Progenitor cell of endocrine pancreas (in vitro differentiated cells): Measurements from ENCODE around the gene CCR3. TPM values are rescaled to one million over a fixed set of nuclear protein-coding genes. Genes with fewer than 3 reads are reported as not detected.

Experiments
- DNase-seq: peaks from one replicate; pipeline ENCODE4 v3.0.0; 2021; ENCODE audit warnings: low spot score; ENCODE audit not compliant: unreplicated experiment
- H3K27ac Mint-ChIP-seq: 2 replicates; pipeline ENCODE4 v1.8.0; 2021; ENCODE audit warnings: mild to moderate bottlenecking, moderate library complexity, mixed read lengths
- H3K27me3 Mint-ChIP-seq: 2 replicates; pipeline ENCODE4 v1.8.0; 2021; ENCODE audit warnings: mixed read lengths
- H3K36me3 Mint-ChIP-seq: 2 replicates; pipeline ENCODE4 v1.8.0; 2022; ENCODE audit warnings: mixed read lengths; ENCODE audit not compliant: insufficient read depth
- H3K4me1 Mint-ChIP-seq: 2 replicates; pipeline ENCODE4 v1.8.0; 2021; ENCODE audit warnings: low read depth, mixed read lengths
- H3K4me3 Mint-ChIP-seq: 2 replicates; pipeline ENCODE4 v1.8.0; 2021; ENCODE audit warnings: low read depth, mild to moderate bottlenecking, moderate library complexity, mixed read lengths
- H3K9me3 Mint-ChIP-seq: 2 replicates; pipeline ENCODE4 v1.8.0; 2021; ENCODE audit warnings: low read depth, mixed read lengths
- CTCF ChIP-seq: fragments of 200-600 bp; sonication (generic); IDR thresholded peaks from one replicate; pipeline ENCODE4 v1.5.0; 2021; ENCODE audit warnings: antibody characterized with exemption, mild to moderate bottlenecking; ENCODE audit not compliant: unreplicated experiment
- total RNA-seq: library from RNA; stranded (reverse); gene quantifications from 2 replicates; pipeline ENCODE4 v1.2.1, GENCODE V29; 2021

Gene CCR3
- total RNA-seq, 1 donor from 2014 or later = not detected

- Mint-ChIP-seq H3K27me3 (peaks cover 7% of the 10 kb centered on the region), H3K27ac (no peak overlapping the region), H3K9me3 (no peaks in the 10 kb centered on the region), H3K4me3 (no peak overlapping the region), H3K4me1 (no peaks in the 10 kb centered on the region), H3K36me3 (no peaks in the 10 kb centered on the region)
- no peak for DNase-seq
- no peak for TF ChIP-seq CTCF
These were observed 2.3 kb upstream of the CCR3 start for GRCh38 chr3:46239952-46240351.

- Mint-ChIP-seq H3K27ac (no peak overlapping the region), H3K4me1 (no peaks in the 10 kb centered on the region), H3K27me3 (peaks cover 3% of the 10 kb centered on the region), H3K4me3 (no peak overlapping the region), H3K9me3 (no peaks in the 10 kb centered on the region), H3K36me3 (no peaks in the 10 kb centered on the region)
- DNase-seq = no peak
- no peak for TF ChIP-seq CTCF
These were observed 1.3 kb downstream of the CCR3 start for GRCh38 chr3:46243560-46243959.

GRCh38 chr3:46245146-46245545 is 2.9 kb downstream of the CCR3 start:
- no peak for TF ChIP-seq CTCF
- H3K4me1 Mint-ChIP-seq = no peaks in the 10 kb centered on the region
- H3K27ac Mint-ChIP-seq = no peak overlapping the region
- DNase-seq = no peak
- H3K4me3 Mint-ChIP-seq = no peak overlapping the region
- peaks cover 2% of the 10 kb centered on the region for H3K27me3 Mint-ChIP-seq
- no peaks in the 10 kb centered on the region for H3K9me3 Mint-ChIP-seq
- no peaks in the 10 kb centered on the region for H3K36me3 Mint-ChIP-seq

- no peak for DNase-seq
- peaks cover 21% of the 10 kb centered on the region for H3K27me3 Mint-ChIP-seq
- no peak overlapping the region for H3K27ac Mint-ChIP-seq
- TF ChIP-seq CTCF = no peak
- no peaks in the 10 kb centered on the region for H3K36me3 Mint-ChIP-seq
- H3K4me3 Mint-ChIP-seq = no peak overlapping the region
- H3K9me3 Mint-ChIP-seq = peaks cover 4% of the 10 kb centered on the region
- no peaks in the 10 kb centered on the region for H3K4me1 Mint-ChIP-seq
These were observed 10.7 kb downstream of the CCR3 start for GRCh38 chr3:46252980-46253379.

- H3K36me3 Mint-ChIP-seq = no peaks in the 10 kb centered on the region
- H3K4me1 Mint-ChIP-seq = no peaks in the 10 kb centered on the region
- no peak for TF ChIP-seq CTCF
- DNase-seq = no peak
- peaks cover 10% of the 10 kb centered on the region for H3K9me3 Mint-ChIP-seq
- no peak overlapping the region for H3K27ac Mint-ChIP-seq
- H3K27me3 Mint-ChIP-seq = peaks cover 13% of the 10 kb centered on the region
- H3K4me3 Mint-ChIP-seq = no peak overlapping the region
These were observed 16.3 kb downstream of the CCR3 start for GRCh38 chr3:46258525-46258924.
